Measurements from ENCODE around the gene CD274. TPM values are rescaled to one million over a fixed set of nuclear protein-coding genes. Genes with fewer than 3 reads are reported as not detected.

The CD274 gene
- total RNA-seq, 1 experiment from 2014 or later, result not detected

GRCh38 chr9:5453673-5454072, 3.3 kb downstream of the CD274 start:
- Histone ChIP-seq H4K91ac (ENCODE audit: insufficient read length, low read depth, low read length) (no peak overlapping the region), H3K9ac (ENCODE audit: extremely low read depth, insufficient read length, low read length) (no peak overlapping the region), H3K27ac (ENCODE audit: insufficient read length, low read depth, low read length) (no peak overlapping the region), H2AK5ac (ENCODE audit: insufficient read length, low read length) (no peak overlapping the region), H2BK20ac (ENCODE audit: low read depth, low read length, poor library complexity, severe bottlenecking) (no peak overlapping the region), H2BK5ac (ENCODE audit: insufficient read length, low read length) (no peak overlapping the region), H3K9me3 (ENCODE audit: control insufficient read depth, low read depth, low read length) (no peaks in the 10 kb centered on the region), H2BK12ac (ENCODE audit: insufficient read length, low read depth, low read length) (no peak overlapping the region), H3T11ph (ENCODE audit: low read length) (no peak overlapping the region), H4K5ac (ENCODE audit: insufficient read length, low read depth, low read length) (no peak overlapping the region), H3K4me1 (ENCODE audit: insufficient read depth, low read length) (peaks cover under 1% of the 10 kb centered on the region; the same call in 1 of the 2 replicates), H4K20me1 (ENCODE audit: control insufficient read depth, insufficient read depth, insufficient read length) (no peaks in the 10 kb centered on the region), H2AFZ (ENCODE audit: low read length) (no peak overlapping the region), H3K79me1 (ENCODE audit: insufficient read depth, low read depth, low read length, poor library complexity, severe bottlenecking) (no peaks in the 10 kb centered on the region), H3K79me2 (ENCODE audit: insufficient read depth, low read length) (no peaks in the 10 kb centered on the region), H3K23ac (ENCODE audit: insufficient read length, low read depth, low read length) (no peak overlapping the region), H4K8ac (replicated peaks; ENCODE audit: insufficient read length, low read depth, low read length) (no peak overlapping the region), H3K14ac (ENCODE audit: insufficient read depth, low read length) (no peak overlapping the region), H3K27me3 (ENCODE audit: insufficient read depth, low read length) (no peaks in the 10 kb centered on the region), H2BK120ac (ENCODE audit: low read depth, low read length, poor library complexity, severe bottlenecking) (no peak overlapping the region), H3K23me2 (ENCODE audit: insufficient read length, low read depth, low read length, poor library complexity, severe bottlenecking) (peaks cover 5% of the 10 kb centered on the region), H3K18ac (ENCODE audit: insufficient read length, low read depth, low read length) (no peak overlapping the region), H3K56ac (ENCODE audit: insufficient read length, low read depth, low read length) (no peak overlapping the region), H3K4ac (ENCODE audit: low read depth, low read length) (no peak overlapping the region), H3K4me2 (ENCODE audit: insufficient read depth, insufficient read length, low read length) (no peak overlapping the region), H2BK15ac (ENCODE audit: low read depth, low read length) (no peak overlapping the region)
- no peak for TF ChIP-seq CTCF (conservative IDR thresholded peaks at IDR 0.05)
- H3K9me3 Mint-ChIP-seq, result no peaks in the 10 kb centered on the region
- peaks cover 4 to 5% of the 10 kb centered on the region in 2 experiments for H3K4me1 Mint-ChIP-seq
- no peaks in the 10 kb centered on the region for H3K36me3 Mint-ChIP-seq (ENCODE audit: insufficient read depth in 1 of 3, low read depth in 3 of 3)
- peaks cover 11% of the 10 kb centered on the region for H3K27me3 Mint-ChIP-seq (ENCODE audit: low read depth)
- no peak for DNase-seq
- no peak overlapping the region for H3K4me3 Mint-ChIP-seq
- no peak overlapping the region for H3K27ac Mint-ChIP-seq
- WGBS (ENCODE audit: extremely low coverage, insufficient read length, low lambda C conversion rate), result no CpG with 5 or more reads among the region's 2 CpGs

Data from H9 (cell line).